ENCODE measurements around the gene ZNF823. TPM values are rescaled to one million over a fixed set of nuclear protein-coding genes. Genes with fewer than 3 reads are reported as not detected.

Gene ZNF823
- total and polyA plus RNA-seq, 2 of the 13 experiments (the other 11 are each of a cell fraction or from before 2014, with no cell fraction given), result 5.7 to 11.7 TPM

- TF ChIP-seq ZBTB21 (CRISPR knock-in tag; IDR thresholded peaks at IDR 0.05) (no peak), UBTF (CRISPR knock-in tag; IDR thresholded peaks at IDR 0.05) (peak; percentile 76; the same call in 1 of the 2 replicates), GTF2F1 (IDR thresholded peaks at IDR 0.05; ENCODE audit: low read length) (no peak), BHLHE40 (IDR thresholded peaks at IDR 0.05; ENCODE audit: low read length) (no peak), SNAPC4 (CRISPR knock-in tag; IDR thresholded peaks at IDR 0.05) (no peak), ZBTB38 (CRISPR knock-in tag; IDR thresholded peaks at IDR 0.05) (peak; percentile 16; the same call in 1 of the 2 replicates), ZNF451 (CRISPR knock-in tag; IDR thresholded peaks at IDR 0.05) (no peak; the same call in 1 of the 2 replicates), ZNF232 (CRISPR knock-in tag; IDR thresholded peaks at IDR 0.05; ENCODE audit: borderline replicate concordance) (no peak), ZNF781 (CRISPR knock-in tag; IDR thresholded peaks at IDR 0.05; ENCODE audit: borderline replicate concordance, not compliant biosample characterization) (no peak), HBP1 (CRISPR knock-in tag; IDR thresholded peaks at IDR 0.05; ENCODE audit: low read depth) (no peak; the same call in 1 of the 2 replicates), ZNF530 (CRISPR knock-in tag; IDR thresholded peaks at IDR 0.05; ENCODE audit: low read depth) (no peak), ZNF850 (CRISPR knock-in tag; conservative IDR thresholded peaks at IDR 0.05) (no peak), SNRNP70 (IDR thresholded peaks at IDR 0.05; ENCODE audit: low read depth, low read length) (no peak), HMG20A (CRISPR knock-in tag; IDR thresholded peaks at IDR 0.05; ENCODE audit: borderline replicate concordance) (peak; percentile 6; the same call in 1 of the 2 replicates), ZNF317 (CRISPR knock-in tag; IDR thresholded peaks at IDR 0.05) (no peak), TEAD2 (CRISPR knock-in tag; IDR thresholded peaks at IDR 0.05) (no peak), NAIF1 (CRISPR knock-in tag; IDR thresholded peaks at IDR 0.05; ENCODE audit: borderline replicate concordance) (peak; percentile 38; the same call in 1 of the 2 replicates), ZNF543 (CRISPR knock-in tag; IDR thresholded peaks at IDR 0.05) (peak; percentile 79; the same call in 1 of the 2 replicates), RBFOX2 (IDR thresholded peaks at IDR 0.05; ENCODE audit: low read depth, low read length) (peak; percentile 77), SRF (IDR thresholded peaks at IDR 0.05; ENCODE audit: low read depth, low read length) (no peak), ZNF598 (CRISPR knock-in tag; IDR thresholded peaks at IDR 0.05; ENCODE audit: borderline replicate concordance) (no peak)
Measured at GRCh38 chr19:11766597-11767591, 28.1 kb upstream of the ZNF823 start, which contains the start of gene ZNF441 (continued).
